HFFc6 (cell line): ENCODE results near the gene STOML1. TPM values are rescaled to one million over a fixed set of nuclear protein-coding genes. Genes with fewer than 3 reads are reported as not detected.
A peak's percentile ranks its signal among the peaks of the same experiment; 100 is the strongest.
"Not testable (repeated sequence)": the region's sequence is repeated elsewhere in the genome, so short reads cannot be mapped to it uniquely, and the experiment has no call there.

Experiments used
- DNase-seq: peaks from one replicate; pipeline ENCODE4 v3.0.0-alpha.2; 2018
- H3K27ac Mint-ChIP-seq: 2 replicates; pipeline ENCODE4 v1.8.0; 2020; ENCODE audit warnings: mild to moderate bottlenecking, mixed read lengths
- H3K27me3 Mint-ChIP-seq: 2 replicates; pipeline ENCODE4 v1.8.0; 2021; ENCODE audit warnings: mild to moderate bottlenecking, moderate library complexity, mixed read lengths; ENCODE audit not compliant: insufficient read depth
- H3K36me3 Mint-ChIP-seq: 2 replicates; pipeline ENCODE4 v1.8.0; 2021; ENCODE audit warnings: low read depth, mixed read lengths
- H3K4me1 Mint-ChIP-seq: 2 replicates; pipeline ENCODE4 v1.8.0; 2020; ENCODE audit warnings: low read depth, mixed read lengths
- H3K4me3 Mint-ChIP-seq: 2 replicates; pipeline ENCODE4 v1.8.0; 2020; ENCODE audit warnings: mild to moderate bottlenecking, moderate library complexity, mixed read lengths
- H3K9me3 Mint-ChIP-seq: 2 replicates; pipeline ENCODE4 v1.8.0; 2020; ENCODE audit warnings: mild to moderate bottlenecking, mixed read lengths
- CTCF ChIP-seq: fragments of 200-600 bp; sonication (generic); IDR thresholded peaks from 2 replicates; pipeline ENCODE4 v1.5.0; 2021; ENCODE audit warnings: antibody characterized with exemption, mild to moderate bottlenecking
- total RNA-seq, 6 experiments: library from RNA; stranded (reverse); fragmentation: NEBNext Ultra II Directional; extraction: Animal tissue kit (Norgen Biotek cat#: 25700); gene quantifications; 2 replicates in 1 of 6; 3 replicates in 5 of 6; pipeline ENCODE4 v1.2.3, GENCODE V29; 2021

STOML1 gene
- total RNA-seq, 6 experiments from 2014 or later = 21.4 to 30.6 (median 24.7) TPM

DNA sequence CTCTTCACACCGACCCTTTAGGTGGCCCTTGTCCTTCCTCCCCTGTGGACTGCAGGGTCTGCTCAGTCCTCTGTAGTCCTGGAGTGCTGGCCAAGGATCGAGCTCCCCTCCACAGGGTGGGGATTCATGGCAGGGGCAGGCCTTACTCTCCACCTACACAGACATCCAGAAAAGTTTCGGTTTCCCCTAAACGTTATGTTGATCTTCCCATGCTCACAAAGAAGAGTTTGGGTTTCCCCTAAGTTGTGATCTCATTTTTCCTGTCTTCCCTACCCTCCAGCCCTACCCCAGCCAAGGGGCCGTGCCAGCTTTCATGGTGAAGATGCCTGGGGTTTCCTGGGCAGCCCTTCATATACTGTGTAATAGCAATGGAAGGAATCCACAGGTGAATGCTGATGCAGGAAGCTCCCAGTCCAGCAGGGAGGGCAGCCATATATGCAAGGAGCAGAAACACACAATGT is 10.3 kb downstream of the STOML1 start:
- H3K27me3 Mint-ChIP-seq = peaks cover 4% of the 10 kb centered on the region
- no peak for DNase-seq
- peak overlapping the region; percentile 97 for H3K27ac Mint-ChIP-seq
- peaks cover 58% of the 10 kb centered on the region for H3K4me1 Mint-ChIP-seq
- TF ChIP-seq CTCF = no peak
- peak overlapping the region; percentile 77 for H3K4me3 Mint-ChIP-seq
- peaks cover 8% of the 10 kb centered on the region; the same call in 1 of the 2 replicates for H3K36me3 Mint-ChIP-seq
- no peaks in the 10 kb centered on the region for H3K9me3 Mint-ChIP-seq

- TF ChIP-seq CTCF = no peak
- H3K36me3 Mint-ChIP-seq = peaks cover 6% of the 10 kb centered on the region; the same call in 1 of the 2 replicates
- H3K27me3 Mint-ChIP-seq = peaks cover 4% of the 10 kb centered on the region
- no peak overlapping the region for H3K4me3 Mint-ChIP-seq
- H3K9me3 Mint-ChIP-seq = no peaks in the 10 kb centered on the region; the same call in 1 of the 2 replicates
- no peak for DNase-seq
- peaks cover 41% of the 10 kb centered on the region for H3K4me1 Mint-ChIP-seq
- no peak overlapping the region for H3K27ac Mint-ChIP-seq
Measured at GRCh38 chr15:73979636-73980035, 12.5 kb downstream of the STOML1 start.

DNA sequence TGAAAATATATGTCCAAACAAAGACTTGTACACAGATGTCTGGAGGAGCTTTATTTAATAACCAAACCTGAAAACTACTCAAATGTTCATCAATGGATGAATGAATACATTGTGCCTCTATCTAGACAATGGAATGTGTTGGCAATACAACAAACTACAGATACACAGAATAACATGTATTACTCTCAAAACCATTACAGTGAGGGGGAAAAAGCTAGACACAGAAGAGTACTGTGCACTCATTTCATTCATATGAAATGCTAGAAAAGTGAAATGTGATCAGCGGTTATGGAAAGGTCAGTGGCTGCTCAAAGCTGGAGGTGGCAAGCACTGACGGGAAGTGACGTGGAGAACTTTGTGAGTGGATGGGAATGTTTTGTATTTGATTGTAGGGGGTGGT is 13.2 kb downstream of the STOML1 start:
- H3K4me3 Mint-ChIP-seq = no peak overlapping the region
- peaks cover 33% of the 10 kb centered on the region for H3K4me1 Mint-ChIP-seq
- H3K36me3 Mint-ChIP-seq = peaks cover 4% of the 10 kb centered on the region; the same call in 1 of the 2 replicates
- peaks cover 4% of the 10 kb centered on the region for H3K27me3 Mint-ChIP-seq
- DNase-seq = no peak
- no peak for TF ChIP-seq CTCF
- no peak overlapping the region for H3K27ac Mint-ChIP-seq
- peaks cover 4% of the 10 kb centered on the region; the same call in 1 of the 2 replicates for H3K9me3 Mint-ChIP-seq

- not testable (repeated sequence) for H3K4me3 Mint-ChIP-seq, H3K36me3 Mint-ChIP-seq, H3K27me3 Mint-ChIP-seq, DNase-seq, H3K27ac Mint-ChIP-seq, H3K9me3 Mint-ChIP-seq
- peaks cover 12% of the 10 kb centered on the region for H3K4me1 Mint-ChIP-seq
Measured at GRCh38 chr15:73975440-73976125, 16.5 kb downstream of the STOML1 start.

DNA sequence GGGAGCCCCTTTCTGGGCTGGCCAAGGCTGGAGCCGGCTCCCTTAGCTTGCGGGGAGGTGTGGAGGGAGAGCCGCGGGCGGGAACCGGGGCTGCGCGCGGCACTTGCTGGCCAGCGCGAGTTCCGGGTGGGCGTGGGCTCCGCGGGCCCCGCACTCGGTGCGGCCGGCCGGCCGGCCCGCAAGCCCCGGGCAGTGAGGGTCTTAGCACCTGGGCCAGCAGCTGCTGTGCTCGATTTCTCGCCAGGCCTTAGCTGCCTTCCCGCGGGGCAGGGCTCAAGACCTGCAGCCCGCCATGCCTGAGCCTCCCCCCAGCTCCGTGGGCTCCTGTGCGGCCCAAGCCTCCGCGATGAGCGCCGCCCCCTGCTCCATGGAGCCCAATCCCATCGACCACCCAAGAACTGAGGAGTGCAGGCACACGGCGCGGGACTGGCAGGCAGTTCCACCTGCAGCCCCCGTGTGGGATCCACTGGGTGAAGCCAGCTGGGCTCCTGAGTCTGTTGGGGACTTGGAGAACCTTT is 18.4 kb downstream of the STOML1 start:
- not testable (repeated sequence) for DNase-seq, H3K27ac Mint-ChIP-seq, H3K9me3 Mint-ChIP-seq, H3K27me3 Mint-ChIP-seq, H3K4me3 Mint-ChIP-seq, H3K36me3 Mint-ChIP-seq
- H3K4me1 Mint-ChIP-seq = peaks cover 22% of the 10 kb centered on the region

- Mint-ChIP-seq H3K36me3 (peaks cover 4% of the 10 kb centered on the region; the same call in 1 of the 2 replicates), H3K4me1 (peaks cover 28% of the 10 kb centered on the region), H3K4me3 (peak overlapping the region; percentile 52; the same call in 1 of the 2 replicates), H3K27ac (no peak overlapping the region), H3K27me3 (peaks cover 3% of the 10 kb centered on the region), H3K9me3 (peaks cover 4% of the 10 kb centered on the region; the same call in 1 of the 2 replicates)
- DNase-seq = peak; percentile 73
- peak; percentile 88 for TF ChIP-seq CTCF
Measured at GRCh38 chr15:73972984-73973682, 19.0 kb downstream of the STOML1 start.
